Mucosa of gallbladder (tissue), 1 donor: Measurements from ENCODE around the gene WBP4. TPM values are rescaled to one million over a fixed set of nuclear protein-coding genes. Genes with fewer than 3 reads are reported as not detected.
"Not testable (repeated sequence)": the region's sequence is repeated elsewhere in the genome, so short reads cannot be mapped to it uniquely, and the experiment has no call there.

Experiments
- DNase-seq: peaks from one replicate; pipeline ENCODE4 v3.0.0-alpha.2; 2020; ENCODE audit warnings: low spot score
- total RNA-seq: library from RNA; stranded (reverse); gene quantifications from one replicate; pipeline ENCODE4 v1.2.1, GENCODE V29; 2021
- donor health status: DM: no; HTN: no; CAD: no.

The WBP4 gene
- total RNA-seq, 1 donor from 2014 or later = 9.5 TPM

DNA sequence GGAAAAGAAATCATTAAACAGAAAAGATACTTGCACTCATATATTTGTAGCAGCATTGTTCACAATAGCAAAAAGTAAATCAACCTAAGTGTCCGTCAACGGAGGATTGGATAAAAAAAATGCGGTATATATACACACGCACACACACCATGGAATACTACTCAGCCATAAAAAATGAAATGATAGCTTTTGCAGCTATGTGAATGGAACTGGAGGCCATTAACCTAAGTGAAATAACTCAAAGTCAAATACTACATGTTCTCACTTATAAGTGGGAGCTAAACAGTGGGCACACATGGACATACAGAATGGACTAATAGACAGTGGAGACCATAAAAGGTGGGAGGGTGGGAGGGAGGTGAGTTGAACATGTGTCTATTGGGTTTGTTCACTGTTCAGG is 18.4 kb downstream of the WBP4 start:
- DNase-seq = no peak

GRCh38 chr13:41085961-41086585 is 24.8 kb downstream of the WBP4 start:
- DNase-seq = no peak

- DNase-seq = not testable (repeated sequence)
Measured at GRCh38 chr13:41095681-41096080, 34.4 kb downstream of the WBP4 start.

GRCh38 chr13:41098761-41099160 is 37.5 kb downstream of the WBP4 start:
- no peak for DNase-seq

GRCh38 chr13:41099986-41100385 is 38.7 kb downstream of the WBP4 start:
- DNase-seq = no peak

GRCh38 chr13:41107104-41107571 is 45.8 kb downstream of the WBP4 start:
- no peak for DNase-seq

DNA sequence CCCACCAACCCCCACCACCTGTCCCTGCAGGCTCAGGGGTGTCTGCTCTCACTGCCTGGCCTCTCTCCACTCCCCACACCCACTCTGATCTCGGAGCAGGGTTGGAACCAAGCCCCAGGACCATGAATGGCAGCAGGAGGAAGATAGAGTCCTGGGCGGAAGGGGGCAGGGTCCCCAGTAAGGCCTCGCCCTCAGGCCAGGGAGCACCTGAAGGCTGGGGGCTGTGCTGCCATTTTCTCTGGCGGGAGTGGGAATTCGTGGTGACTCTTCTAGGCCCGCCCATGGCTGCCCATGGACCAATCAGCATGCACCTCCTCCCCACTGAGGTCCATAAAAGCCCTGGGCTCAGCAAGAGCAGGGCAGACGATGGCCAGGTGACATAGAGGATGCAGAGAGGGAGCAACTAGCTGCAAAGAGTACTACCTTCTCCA is 46.3 kb downstream of the WBP4 start:
- no peak for DNase-seq

DNA sequence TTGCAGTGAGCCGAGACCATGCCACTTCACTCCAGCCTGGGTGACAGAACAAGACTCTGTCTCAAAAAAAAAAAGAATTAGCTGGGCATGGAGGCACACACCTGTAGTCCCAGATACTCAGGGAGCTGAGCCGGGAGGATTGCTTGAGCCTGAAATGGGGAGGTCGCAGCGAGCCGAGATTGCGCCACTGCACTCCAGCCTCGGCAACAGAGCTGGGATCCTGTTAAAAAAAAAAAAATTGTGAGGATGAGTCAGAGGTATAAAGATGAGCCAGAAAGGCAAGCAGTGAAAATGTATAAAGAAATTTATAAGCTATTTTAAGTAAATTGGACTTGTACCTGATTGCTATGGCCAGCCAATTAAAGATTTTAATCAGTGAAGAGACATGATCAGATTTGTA is 50.1 kb downstream of the WBP4 start:
- DNase-seq = no peak

DNA sequence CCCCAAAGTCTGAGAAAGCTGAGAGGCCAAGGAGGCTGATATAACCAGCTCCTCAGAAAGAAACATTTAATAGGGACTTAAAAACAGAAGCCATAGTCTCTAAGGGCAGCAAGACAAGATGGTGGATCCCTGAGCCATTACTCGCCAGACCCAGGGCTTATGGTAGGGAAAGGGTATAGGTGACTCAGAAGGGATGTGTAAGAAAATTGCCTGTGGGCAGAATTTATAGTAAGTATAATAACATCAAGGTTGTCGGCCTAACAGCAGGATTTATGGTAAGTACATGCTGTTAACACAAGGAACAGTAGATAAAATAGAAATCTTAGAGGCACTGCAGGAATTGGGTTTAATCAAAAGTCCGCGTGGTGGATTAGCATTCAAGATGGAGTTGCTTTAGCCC is 56.6 kb downstream of the WBP4 start:
- no peak for DNase-seq

- DNase-seq = no peak
Measured at GRCh38 chr13:41122838-41123237, 61.5 kb downstream of the WBP4 start.

DNA sequence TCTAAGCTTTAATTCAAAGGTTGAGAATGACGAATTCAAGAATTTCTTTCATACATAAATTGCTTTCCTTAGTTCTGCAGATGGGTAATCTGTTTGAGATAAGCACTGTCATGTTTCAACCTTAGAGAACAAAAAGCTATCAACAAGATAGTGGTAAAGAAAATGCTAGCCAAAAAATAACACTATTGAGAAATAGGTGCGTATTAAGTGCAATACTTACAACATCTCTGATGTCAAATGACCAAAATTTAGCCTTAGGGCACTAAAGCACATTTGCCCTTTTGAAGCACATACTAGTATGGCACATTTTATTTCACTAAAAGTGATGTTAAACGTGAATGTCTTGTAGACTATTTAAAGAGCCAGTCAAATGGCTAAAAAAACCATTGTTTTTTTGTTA is 66.4 kb downstream of the WBP4 start:
- DNase-seq = no peak

DNA sequence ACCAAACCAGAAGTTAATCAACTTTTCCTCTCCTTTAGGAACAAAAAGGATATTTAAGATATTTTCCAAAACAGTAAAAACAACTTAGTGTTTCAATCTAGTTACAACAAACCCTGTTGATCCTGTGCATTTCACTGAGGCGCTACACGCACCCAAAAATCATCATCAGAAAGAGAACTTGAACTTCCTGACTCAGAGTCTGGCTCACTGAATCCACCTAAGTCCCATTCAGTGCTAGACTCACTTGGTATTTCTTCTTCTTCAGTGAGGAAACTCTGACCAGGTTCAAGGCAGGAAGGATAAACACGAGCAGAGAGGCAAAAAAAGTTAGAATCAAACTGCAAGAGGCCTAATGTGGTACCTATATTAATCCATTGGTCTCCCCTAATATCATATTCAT is 69.0 kb downstream of the WBP4 start:
- DNase-seq = no peak

GRCh38 chr13:41131189-41131588 is 69.9 kb downstream of the WBP4 start:
- not testable (repeated sequence) for DNase-seq

GRCh38 chr13:41131660-41132511 is 70.6 kb downstream of the WBP4 start:
- DNase-seq = peak; percentile 19

DNA sequence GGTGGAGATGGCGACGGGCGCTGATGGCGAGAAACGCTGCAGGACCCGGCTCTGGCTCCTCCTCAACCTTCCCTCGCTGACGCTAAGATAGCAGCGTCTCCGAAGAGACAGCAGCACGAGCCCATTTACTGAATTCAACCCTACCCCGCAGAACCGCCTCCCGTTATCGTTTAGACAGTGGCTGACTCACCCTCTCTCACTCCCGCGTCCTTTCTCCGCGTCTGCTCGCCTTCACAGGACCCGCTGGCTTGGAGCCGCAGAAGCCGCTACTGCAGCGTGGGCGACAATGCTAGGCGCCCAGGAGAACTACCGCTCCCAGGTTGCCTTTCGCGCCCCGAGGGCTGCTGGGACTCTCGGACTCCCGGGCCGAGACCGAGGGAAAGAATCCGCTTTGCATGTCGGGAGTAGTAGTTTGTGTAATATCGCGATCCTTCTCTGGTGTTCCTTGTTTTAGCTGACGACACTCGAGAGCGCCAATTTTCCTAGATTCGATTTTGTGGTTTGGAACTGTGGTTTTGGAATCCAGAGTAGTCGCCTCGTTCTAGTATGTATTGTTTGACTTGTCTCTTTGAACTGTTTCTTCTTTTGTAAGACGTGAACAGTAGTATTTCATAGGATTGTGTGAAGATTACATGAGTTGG is 71.3 kb downstream of the WBP4 start, which contains the start of gene KBTBD6:
Gene KBTBD6, minus strand, starts transcription at position 291 of the 641 bp plus-strand sequence. CDS start 291 bp downstream, outside the sequence.
- peak; percentile 97 for DNase-seq

Other genes starting within 250 kb of the WBP4 start
- gene ELF1, start 42.2 kb upstream of the WBP4 start, total RNA-seq = 121 TPM
- gene KBTBD6, start 71.3 kb downstream of the WBP4 start, total RNA-seq = 6.8 TPM
- gene KBTBD7, start 133.1 kb downstream of the WBP4 start, total RNA-seq = 11.3 TPM
- gene MTRF1, start 202.1 kb downstream of the WBP4 start, total RNA-seq = 22.3 TPM
- 22.2 TPM for gene NAA16, start 249.8 kb downstream of the WBP4 start, total RNA-seq